GM12873 (cell line): ENCODE data around the gene CEP41.

ENCODE experiments used
- TF ChIP-seq, protein P1 (sequence below): IDR thresholded peaks from 2 replicates; pipeline ENCODE4 v1.5.1; 2012; ENCODE audit warnings: low read depth, mild to moderate bottlenecking, moderate library complexity, low read length, control low read depth; ENCODE audit not compliant: insufficient read depth; ENCODE audit errors: missing control alignments

The CEP41 gene

DNA sequence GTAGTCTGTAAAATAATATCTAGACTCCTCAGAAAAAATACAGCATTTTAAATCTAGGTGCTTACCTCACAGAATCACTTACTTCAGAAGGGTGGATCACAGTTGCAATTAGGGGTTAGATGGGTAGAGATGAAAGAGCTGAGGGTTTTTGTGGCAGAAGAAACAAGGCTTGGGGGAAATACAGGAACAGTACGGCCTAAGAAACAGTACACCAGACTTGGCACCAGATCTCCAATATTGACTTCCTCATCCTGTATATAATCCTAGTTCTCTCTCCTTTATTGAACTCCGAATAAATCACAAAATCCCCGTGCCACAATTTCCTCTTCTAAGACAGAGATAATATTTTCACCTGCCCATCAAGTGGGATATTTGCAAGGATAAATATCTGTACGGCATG, 14.3 kb downstream of the CEP41 start:
- TF ChIP-seq, protein P1, sequence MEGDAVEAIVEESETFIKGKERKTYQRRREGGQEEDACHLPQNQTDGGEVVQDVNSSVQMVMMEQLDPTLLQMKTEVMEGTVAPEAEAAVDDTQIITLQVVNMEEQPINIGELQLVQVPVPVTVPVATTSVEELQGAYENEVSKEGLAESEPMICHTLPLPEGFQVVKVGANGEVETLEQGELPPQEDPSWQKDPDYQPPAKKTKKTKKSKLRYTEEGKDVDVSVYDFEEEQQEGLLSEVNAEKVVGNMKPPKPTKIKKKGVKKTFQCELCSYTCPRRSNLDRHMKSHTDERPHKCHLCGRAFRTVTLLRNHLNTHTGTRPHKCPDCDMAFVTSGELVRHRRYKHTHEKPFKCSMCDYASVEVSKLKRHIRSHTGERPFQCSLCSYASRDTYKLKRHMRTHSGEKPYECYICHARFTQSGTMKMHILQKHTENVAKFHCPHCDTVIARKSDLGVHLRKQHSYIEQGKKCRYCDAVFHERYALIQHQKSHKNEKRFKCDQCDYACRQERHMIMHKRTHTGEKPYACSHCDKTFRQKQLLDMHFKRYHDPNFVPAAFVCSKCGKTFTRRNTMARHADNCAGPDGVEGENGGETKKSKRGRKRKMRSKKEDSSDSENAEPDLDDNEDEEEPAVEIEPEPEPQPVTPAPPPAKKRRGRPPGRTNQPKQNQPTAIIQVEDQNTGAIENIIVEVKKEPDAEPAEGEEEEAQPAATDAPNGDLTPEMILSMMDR = no peak

DNA sequence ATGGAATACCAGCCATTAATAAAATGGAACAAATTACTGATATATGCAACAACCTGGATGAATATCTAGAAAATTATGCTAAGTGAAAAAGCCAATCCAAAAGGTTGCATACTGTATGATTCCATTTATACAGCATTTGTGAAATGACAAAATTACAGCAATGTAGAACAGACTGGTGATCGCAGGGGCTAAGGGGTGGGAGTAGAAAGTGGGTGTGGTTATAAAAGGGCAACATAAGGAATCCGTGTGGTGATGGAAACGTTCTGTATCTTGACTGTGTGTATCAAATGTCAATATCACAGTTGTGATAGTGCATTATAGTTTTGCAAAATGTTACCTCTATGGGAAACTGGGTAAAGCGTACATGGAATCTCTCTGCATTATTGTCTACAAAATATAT, 15.0 kb downstream of the CEP41 start:
- TF ChIP-seq, protein P1 = no peak

DNA sequence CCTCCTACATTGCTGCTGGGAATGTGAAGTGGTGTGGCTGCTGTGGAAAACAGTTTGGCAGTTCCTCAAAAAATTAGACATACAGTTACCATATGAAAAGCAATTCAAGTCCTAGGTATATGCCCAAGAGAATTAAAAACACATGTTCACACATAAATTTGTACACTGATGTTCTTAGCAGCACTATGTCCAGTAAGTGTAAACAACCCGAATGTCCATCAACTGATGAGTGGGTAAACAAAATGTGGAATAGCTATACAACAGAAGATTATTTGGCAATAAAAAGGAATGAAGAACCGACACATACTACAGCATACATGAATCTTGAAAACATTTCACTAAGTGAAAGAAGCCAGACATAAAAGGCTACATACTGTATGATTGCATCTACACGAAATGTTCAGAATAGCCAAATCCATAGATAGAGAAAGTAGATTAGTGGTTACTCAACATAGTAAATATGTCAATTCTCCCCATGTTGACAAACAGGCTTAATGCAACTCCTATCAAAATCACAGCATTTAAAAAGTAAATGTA, 17.2 kb downstream of the CEP41 start:
- TF ChIP-seq, protein P1 = no peak

DNA sequence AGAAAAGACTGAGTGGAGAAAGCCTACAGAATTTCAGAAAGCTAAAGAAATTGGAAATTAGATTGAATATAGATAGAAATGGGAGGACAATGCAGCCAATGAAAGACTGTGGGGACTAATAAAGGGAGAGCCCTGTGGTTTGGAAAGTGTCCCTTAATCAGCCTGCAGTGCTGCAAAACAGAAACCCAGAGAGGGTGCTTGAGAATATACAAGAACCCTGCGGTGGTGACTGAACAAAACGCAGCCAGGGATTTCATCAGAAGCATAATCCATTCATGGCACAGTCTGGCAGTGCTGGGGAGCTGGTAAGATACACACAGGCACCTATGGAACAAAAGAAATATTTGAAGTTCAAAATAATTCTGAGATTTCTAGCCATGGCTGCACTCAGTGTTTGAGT, 19.1 kb downstream of the CEP41 start:
- TF ChIP-seq, protein P1 = no peak

DNA sequence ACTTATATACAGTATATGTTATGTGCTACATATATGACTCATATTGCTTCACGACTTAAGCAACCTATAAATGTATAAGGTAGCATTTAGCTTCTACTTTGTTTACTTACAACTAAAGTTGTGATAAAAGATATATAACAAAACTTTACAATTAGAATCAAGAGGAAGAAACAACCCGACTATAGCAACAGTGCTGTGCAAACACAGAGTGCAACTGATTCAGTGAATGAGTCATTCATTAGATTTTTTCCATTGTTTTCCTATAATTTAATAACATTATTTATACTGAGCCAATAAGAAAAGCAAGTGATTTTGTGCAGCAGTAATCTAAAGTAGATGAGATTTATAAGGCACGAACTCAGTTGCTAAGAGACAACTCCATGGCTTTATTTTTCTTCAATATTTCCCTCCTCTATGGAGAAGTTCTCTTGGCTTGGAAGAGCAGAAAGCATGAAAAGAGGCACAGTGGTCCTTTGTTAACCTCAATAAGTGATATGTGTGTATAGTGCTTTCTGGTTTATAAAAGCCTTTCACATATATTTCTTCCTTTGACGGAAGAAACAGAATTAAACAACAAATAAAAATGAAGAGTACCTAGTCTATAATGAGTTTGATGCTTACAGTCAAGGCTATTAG, 19.8 kb downstream of the CEP41 start:
- TF ChIP-seq, protein P1 = no peak

DNA sequence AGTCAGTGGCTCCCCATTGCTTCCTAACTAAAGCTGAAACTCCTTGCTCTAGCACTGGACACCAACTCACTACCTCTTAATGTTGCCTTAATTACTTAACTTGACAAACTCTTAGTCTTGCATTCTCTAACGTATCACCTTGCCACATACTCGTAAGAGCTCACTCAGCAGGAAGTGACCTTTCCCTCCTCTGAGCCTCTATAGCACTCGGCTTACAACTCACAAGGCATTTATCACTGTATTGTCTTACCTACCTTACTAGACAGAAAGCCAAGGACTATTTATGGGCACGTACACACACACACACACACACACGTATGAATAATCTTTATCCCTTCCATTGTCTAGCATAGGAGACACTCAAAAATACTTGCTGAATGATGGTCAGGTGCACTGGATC, 21.2 kb downstream of the CEP41 start:
- TF ChIP-seq, protein P1 = no peak

DNA sequence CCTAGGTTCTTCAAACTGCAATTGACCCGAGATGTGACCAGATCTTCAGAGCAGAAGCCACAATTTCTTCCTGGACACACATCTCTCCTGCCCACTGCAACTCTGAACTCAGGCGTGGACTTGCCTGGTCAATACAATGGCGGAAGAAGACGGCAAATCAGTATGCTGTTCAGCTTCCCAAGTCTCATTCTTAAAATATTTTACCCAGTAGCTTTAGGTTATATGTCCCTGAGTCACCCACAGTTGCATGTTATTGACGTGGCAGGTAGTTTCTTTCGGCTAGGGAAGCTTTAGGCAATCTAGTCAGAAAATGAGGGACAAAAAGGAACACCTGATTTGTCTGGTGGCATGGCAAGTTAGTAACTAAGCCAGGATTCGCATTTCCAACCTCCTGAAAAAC, 22.5 kb downstream of the CEP41 start:
- TF ChIP-seq, protein P1 = no peak
